Inflammatory macrophage treated with lipopolysaccharide for 4 hours (primary cell): ENCODE measurements around the gene EOMES.
A peak's percentile ranks its signal among the peaks of the same experiment; 100 is the strongest.
"Not testable (repeated sequence)": the region's sequence is repeated elsewhere in the genome, so short reads cannot be mapped to it uniquely, and the experiment has no call there.

Source experiments
- DNase-seq: peaks from one replicate; pipeline ENCODE4 v3.0.0-alpha.2; 2020

EOMES gene

GRCh38 chr3:27721717-27722564, at the start of gene EOMES:
TSS of gene EOMES (minus strand) at chr3:27722323. CDS start at chr3:27722294, 29 bp downstream.
- peak; percentile 15 for DNase-seq

GRCh38 chr3:27770384-27770783, 48.3 kb upstream of the EOMES start:
- not testable (repeated sequence) for DNase-seq

GRCh38 chr3:27767000-27767399, 44.9 kb upstream of the EOMES start:
- DNase-seq: no peak

DNA sequence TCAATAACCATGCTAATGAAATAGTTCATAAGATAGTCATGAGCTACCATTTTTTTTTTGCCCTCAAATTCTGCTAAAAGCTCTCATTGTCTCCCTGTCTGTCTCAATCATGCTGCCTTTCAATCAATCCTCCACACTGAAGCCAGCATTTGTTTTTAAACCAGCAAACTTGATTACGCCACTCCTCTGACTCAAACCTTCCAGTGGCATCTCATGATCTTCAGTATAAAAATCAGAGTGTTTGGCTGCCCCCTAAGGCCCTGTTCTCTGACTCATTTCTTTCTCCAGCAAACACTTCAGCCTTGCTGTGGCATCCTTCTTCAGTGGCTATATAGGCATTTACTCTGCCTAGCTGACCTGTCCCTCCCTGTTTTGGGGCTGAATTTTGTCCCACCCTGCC, 36.0 kb upstream of the EOMES start:
- peak; percentile 36 for DNase-seq

DNA sequence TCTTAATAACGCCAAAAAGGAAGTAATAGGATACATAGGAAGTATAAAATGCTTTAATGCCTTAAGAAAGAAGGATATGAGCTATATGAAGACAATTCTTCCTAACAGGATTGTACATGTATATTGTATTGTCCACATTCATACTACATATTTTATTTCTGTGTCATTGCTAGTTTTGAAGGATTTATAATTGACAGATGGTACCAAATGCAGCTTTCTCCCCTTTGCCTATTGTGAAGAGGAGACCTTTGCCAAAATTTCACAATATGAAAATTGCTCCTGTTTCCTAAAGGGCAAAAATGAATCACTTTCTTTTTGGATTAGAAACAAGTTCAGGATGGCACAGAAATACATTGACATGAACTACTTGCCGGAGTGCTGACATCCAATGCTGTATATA, 34.8 kb upstream of the EOMES start:
- DNase-seq: no peak

DNA sequence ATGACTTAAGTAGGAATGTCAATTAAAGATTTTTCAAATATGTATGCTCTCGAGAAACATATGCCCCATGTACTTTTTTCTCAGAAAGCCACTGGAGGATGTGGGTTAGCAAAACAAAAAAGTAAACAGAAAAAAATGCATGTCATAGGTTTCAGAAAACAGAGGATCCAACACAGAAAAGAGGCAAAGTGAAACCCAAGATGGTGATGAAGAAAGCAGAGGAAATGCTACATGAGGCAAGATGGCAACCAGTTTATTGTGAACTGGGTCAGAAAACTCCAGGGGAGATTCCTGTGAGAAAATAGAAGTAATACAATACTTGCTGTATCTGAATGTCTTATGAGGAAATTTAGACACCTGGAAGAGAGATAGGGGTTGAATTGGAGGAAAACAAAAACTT, 30.8 kb upstream of the EOMES start:
- no peak for DNase-seq

DNA sequence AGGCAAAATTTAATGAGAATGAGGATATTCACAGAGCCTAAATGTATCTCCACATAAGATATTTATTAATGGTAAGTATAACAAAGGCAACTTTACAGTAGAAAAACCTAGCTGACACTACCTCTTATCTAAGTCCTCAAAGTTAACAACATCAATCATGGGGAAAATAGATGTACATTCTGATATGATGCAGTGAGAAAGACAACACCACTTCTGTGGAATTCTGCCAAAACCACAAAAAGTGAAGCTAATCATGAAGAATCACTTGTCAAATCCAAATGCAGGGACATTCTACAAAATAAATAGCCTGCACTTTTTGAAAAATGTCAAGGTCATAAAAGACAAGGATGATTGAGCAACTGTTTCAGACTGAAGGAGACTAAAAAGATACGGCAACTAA, 27.5 kb upstream of the EOMES start:
- DNase-seq: no peak

DNA sequence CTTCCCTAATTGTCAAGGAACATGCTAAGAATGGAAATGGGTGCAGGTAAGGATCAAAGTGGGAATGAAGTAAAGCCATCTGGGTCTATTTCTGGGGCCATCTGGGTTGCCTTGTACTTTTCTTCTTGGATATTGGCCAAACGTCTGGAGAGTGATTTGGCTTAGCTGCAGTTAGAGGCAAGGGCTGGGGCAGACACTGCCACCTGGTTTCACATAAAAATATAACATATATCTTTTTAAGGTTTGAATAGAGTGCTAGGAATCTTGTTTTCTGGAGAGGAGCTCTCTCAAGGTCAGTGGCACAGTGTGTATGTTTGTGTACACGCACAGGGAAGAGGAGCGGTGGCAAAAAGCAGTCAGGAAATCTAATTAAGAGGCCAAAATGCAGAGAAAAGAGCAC, 24.7 kb upstream of the EOMES start:
- DNase-seq: no peak

DNA sequence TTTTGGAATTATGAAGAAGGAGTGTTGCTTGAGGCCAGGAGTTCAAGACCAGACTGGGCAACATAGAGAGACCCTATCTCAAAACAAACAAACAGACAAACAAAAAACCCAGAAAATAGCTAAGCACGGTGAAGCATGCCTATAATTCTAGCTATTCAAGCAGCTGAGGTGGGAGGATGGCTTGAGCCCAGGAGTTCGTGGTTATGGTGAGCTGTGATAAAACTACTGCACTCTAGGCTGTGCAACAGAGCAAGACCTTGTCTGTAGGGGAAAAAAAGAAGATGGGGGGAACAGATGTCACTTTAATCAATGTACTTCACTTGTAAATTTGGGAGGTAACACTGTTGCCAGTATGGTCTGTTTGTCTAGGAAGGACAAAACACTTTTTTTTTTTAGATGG, 18.7 kb upstream of the EOMES start:
- DNase-seq: no peak

DNA sequence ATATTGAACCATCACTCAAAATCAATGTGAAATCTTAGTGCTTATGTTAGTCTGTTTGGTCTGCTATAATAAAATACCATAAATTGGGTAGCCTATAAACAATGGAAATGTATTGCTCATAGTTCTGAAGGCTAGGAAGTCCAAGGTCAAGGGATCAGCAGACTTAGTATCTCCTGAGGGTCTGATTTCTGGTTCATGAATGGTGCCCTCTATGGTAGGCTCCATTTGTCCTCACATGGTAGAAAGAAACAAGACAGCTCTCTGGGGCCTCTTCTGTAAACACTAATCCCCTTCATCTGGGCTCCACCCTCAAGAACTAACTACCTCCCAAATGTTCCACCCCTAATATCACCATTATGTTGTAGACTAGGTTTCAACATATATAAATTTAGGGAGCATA, 15.0 kb upstream of the EOMES start:
- no peak for DNase-seq

DNA sequence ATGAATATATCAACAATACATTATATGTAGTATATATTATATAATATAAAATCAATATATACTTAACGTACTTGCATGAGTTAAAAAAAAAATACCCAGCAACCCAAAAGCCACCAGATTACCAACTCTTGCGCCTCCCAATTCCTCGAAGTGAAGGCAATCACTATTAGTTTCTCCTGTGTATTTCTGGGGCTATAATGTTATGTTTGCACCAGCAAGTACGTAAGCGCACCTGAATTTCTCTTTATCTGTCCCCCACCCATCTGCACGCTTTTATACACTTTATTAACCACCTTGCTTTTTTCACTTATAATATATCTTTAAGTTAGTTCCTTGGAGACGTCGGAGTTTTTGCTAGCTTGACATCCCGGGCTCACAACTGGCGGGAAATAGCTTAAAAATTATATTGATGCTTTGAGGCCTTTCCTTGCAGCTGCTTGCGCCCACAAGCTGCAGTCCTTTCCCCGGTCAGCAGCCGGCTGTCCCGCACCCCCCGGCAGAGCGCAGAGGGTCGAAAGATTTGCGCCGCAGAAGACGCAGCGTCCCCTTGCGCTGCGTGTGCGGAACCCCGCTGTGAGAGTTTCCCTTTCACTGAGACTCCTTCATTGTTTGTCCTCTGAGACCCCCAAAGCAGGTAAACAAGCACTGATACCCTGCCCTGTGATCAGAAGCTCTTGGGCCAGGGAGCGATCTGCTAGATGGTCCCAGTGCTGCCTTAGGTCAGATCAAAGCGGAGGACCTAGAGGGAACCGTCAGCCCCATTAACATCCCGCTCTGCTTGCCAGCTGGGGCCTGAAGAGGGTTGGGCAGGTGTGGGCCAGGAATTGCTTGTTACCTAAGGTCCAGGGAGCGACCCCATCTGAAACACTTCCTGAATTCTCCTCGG, 8.9 kb upstream of the EOMES start:
- no peak for DNase-seq

DNA sequence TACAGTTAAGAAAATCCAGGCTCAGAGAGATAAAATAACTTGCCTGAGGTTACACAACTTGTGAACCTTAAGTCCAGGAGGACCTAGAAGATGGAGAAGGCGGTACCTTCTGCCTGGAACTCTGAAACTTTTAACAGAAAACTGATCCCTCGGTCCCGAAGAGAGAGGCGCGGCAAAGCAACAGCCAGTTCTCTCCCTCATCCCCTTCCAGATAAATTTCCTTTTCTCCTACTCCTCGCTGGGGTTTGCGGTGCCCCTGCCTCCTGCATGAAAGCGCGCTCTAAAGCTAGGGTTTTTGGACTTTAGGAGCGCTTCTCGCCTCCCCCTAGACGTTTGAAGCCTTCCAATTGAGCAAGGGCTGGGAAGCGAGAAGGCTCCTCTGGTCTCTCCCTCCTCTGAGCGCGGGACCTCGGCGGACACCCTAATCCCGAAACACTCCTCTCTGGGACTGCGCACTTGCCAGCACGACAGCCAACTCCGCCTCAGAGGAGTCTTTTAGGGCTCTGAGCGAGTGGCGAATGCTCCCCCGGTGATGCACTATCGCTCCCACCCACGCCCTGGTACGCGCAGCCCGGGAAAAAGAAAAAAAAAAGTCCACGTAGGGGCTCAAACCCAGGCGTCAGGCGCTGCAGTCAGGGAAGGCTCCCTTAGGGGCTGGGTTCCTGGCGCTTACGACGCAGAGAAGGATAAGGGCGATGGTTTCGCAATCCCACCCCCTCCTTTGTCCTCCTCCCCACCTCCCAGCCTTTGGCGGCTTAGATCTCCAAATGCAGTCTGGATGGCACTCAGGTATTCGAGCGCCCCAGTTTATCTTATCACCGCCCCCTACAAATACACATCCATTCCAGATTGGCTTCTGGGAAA, 7.9 kb upstream of the EOMES start:
- no peak for DNase-seq

- DNase-seq: no peak
Measured at GRCh38 chr3:27729325-27729724, 7.2 kb upstream of the EOMES start.

DNA sequence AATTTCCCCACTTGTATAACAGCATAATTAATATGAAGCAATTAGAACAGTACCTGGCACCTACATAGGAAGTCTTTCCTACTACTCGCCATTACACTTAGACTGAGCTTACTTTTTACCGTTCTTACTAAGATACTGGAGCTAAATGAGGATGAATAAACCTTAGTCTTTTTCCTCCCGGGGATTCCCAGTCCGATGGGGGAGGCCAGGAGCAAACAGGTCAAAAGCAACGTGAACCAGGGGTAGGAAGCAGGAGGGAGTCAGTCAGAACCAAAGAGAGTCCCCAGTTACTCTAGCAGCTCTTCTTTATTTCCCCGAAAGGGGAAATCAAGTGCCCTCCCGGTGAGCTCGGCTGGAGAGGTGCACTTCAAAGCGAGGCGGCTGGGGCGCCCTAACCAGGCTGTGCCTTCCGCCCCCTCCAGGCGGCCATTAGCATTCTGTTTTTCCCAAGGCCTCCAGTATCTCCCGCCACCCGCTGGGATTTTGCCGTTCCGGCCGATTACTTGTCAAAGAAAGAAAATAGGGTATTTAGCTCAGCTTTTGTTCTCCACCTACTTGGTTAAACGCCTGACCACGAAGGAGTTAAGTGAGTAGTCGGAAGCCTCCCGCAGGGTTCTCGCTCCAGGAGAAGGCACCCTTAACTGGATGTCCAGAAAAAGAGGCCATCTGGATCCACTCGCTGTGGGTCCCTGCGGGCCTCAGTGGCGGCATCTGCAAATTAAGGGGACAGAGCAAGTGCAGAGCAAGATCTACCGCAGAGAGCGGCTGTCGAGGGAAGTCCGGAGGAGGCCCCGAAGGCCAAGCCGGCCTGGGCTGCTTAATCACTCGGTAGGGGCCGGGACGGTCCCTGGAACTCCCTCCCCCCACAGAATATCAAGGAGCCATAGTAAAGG, 6.3 kb upstream of the EOMES start:
- DNase-seq: no peak

DNA sequence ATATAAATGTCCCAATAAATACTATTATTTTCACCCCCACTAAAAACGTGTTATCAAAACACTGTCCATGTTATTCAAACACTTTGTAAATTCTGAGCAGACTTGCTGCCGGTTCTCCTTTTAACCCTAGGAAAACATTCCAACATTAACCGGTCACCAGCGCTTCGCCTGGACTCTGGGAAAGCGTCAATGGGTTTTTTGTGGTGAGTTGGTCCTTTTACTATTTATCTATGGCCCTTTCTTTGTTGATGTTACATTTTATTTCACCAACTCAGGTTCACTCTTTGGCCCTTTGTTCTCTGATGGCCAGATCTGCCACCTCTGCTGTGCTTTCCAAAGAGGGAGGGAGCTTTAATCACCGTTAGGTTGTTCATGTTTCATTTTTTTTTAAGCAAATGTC, 4.1 kb upstream of the EOMES start:
- DNase-seq: no peak

DNA sequence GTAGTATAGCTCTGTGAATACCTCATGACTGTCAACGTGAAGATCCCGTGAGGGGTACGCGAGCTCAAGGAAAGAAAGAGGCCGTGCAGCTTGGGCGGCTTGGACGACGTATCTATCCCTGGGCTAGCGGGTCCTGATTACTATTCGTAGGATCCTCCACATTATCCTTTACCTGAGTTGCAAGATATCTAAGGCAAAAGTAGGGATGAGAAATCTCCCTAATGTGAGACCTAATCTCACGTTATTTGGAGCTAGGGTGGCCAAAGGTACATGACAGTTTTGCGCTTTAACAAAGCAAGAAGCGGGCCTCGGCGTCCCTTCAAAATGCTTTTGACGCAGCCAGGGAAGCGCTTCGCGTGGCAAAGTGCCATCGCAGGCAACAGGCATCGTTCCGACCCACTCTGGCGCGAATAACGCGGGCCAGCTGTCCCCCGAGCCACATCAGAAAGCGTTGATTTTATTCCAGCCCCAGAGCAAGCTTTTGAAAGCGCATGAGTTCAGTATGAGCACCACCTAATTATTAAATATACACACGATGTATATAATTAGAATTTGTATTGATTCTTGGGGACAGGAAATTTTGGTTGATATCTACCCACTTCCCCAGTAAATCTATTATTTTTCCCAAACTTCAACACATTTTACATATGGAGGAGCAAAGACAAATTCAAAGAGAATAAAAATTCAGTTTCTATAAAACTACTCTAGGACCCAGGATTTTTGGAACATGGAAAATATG, 2.5 kb upstream of the EOMES start:
- DNase-seq: no peak

GRCh38 chr3:27723815-27724458, 1.8 kb upstream of the EOMES start:
- no peak for DNase-seq

GRCh38 chr3:27723456-27723814, 1.3 kb upstream of the EOMES start:
- DNase-seq: no peak

- no peak for DNase-seq
Measured at GRCh38 chr3:27723001-27723445, 900 bp upstream of the EOMES start.

DNA sequence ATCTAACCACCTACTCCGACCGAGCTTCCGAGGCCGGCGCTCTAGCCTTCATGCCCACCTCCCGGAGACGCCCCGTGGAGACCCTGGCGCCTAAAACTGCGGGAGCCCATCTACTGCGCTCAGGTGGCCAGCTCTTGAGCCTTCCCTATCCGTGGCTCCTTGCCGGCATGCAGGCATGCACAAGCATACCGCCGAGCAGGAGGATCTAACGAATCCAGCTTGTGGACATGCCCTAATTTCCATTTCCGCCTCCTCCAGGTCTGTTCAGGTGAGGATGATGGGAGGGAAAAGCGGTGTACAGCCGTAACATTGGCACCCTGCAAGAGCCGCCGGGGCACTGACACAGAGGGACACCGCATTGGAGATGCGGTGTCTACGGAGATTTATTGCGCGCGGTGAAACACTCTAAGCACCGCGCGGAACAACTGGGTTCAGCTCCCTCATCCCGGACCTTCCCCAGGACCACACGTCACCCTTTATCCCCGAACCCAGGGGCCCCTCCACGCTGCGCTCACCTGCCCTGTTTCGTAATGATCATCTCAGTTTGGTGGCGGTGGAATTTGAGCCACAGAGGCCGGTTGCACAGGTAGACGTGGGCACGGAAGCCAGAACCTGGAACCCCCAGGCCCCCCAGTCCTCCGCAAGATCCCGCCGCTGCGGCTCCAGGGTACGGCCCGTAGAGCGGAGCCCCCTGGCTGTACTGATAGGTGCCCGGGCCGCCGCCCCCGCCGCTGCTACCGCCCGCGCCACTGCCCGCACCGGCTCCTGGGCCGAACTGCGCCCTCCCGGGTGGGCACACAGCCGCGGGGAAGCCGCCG, 1.0 kb downstream of the EOMES start:
- DNase-seq: no peak
